NCI-H1930 (cell line): Measurements from ENCODE around the gene ZMYM2.

Experiments
- DNase-seq, 2 experiments: peaks; one replicate each; lab custom pipeline; 2025; lab: John Stamatoyannopoulos, UW

Gene ZMYM2

GRCh38 chr13:20134732-20135131 is 176.2 kb downstream of the ZMYM2 start:
- DNase-seq: no peak

- peak; percentile 50 to 69 for DNase-seq
Measured at GRCh38 chr13:20136781-20137703, 178.5 kb downstream of the ZMYM2 start.

- DNase-seq: no peak
Measured at GRCh38 chr13:20137875-20138274, 179.3 kb downstream of the ZMYM2 start.

GRCh38 chr13:20140487-20140886 is 182.0 kb downstream of the ZMYM2 start:
- DNase-seq: no peak
